DND-41 (cell line): ENCODE data around the gene TEP1.

ENCODE experiments used
- ATAC-seq: fragments of 200-7000 bp; cut with Tn5 transposase; 3 replicates; pipeline ENCODE4 v1.9.1; 2021; ENCODE audit warnings: low read depth; ENCODE audit not compliant: insufficient read depth
- DNase-seq: peaks from one replicate; pipeline ENCODE4 v3.0.0-alpha.2; 2020
- H2AFZ ChIP-seq: 2 replicates; pipeline ENCODE4 v1.6.0; 2012; ENCODE audit warnings: low read depth, low read length
- H3K27ac ChIP-seq: 2 replicates; pipeline ENCODE4 v1.5.1; 2012; ENCODE audit warnings: low read length, inconsistent platforms
- H3K27me3 ChIP-seq: fragments of 200-600 bp; sonication (generic); 2 replicates; pipeline ENCODE4 v1.6.0; 2012; ENCODE audit warnings: low read length, mild to moderate bottlenecking, inconsistent platforms; ENCODE audit not compliant: insufficient read depth, poor library complexity
- H3K36me3 ChIP-seq: 2 replicates; pipeline ENCODE4 v1.5.1; 2012; ENCODE audit warnings: low read length, inconsistent platforms; ENCODE audit not compliant: insufficient read depth
- H3K4me1 ChIP-seq: 2 replicates; pipeline ENCODE4 v1.5.1; 2012; ENCODE audit warnings: mild to moderate bottlenecking, low read length; ENCODE audit not compliant: insufficient read depth
- H3K4me2 ChIP-seq: 2 replicates; pipeline ENCODE4 v1.6.0; 2012; ENCODE audit warnings: mild to moderate bottlenecking, moderate library complexity, low read length, inconsistent platforms; ENCODE audit not compliant: insufficient read depth
- H3K4me3 ChIP-seq, 2 experiments: fragments of 200-600 bp in 1 of 2; shearing (Covaris generic) in 1 of 2; 2 replicates each; pipeline ENCODE4 v1.5.1; 2012 to 2016; ENCODE audit warnings: inconsistent platforms in 2 of 2, low read length in 2 of 2, mild to moderate bottlenecking in 2 of 2, low read depth in 1 of 2, moderate library complexity in 1 of 2
- H3K79me2 ChIP-seq: 2 replicates; pipeline ENCODE4 v1.6.0; 2012; ENCODE audit warnings: low read length, inconsistent platforms; ENCODE audit not compliant: insufficient read depth
- H3K9ac ChIP-seq: 2 replicates; pipeline ENCODE4 v1.6.0; 2012; ENCODE audit warnings: low read depth, mild to moderate bottlenecking, inconsistent platforms, low read length, moderate library complexity
- H3K9me3 ChIP-seq: 2 replicates; pipeline ENCODE4 v1.5.1; 2012; ENCODE audit warnings: low read length, moderate library complexity, mild to moderate bottlenecking, inconsistent platforms; ENCODE audit not compliant: insufficient read depth, severe bottlenecking
- H4K20me1 ChIP-seq: 2 replicates; pipeline ENCODE4 v1.6.0; 2012; ENCODE audit warnings: low read length; ENCODE audit not compliant: insufficient read depth
- EZH2 ChIP-seq: IDR thresholded peaks from 3 replicates; pipeline ENCODE4 v1.6.1; 2012; ENCODE audit warnings: borderline replicate concordance, low read depth, mild to moderate bottlenecking, moderate library complexity, low read length, inconsistent platforms; ENCODE audit not compliant: severe bottlenecking
- TF ChIP-seq, protein P1 (sequence below): IDR thresholded peaks from 2 replicates; pipeline ENCODE4 v1.5.1; 2012; ENCODE audit warnings: borderline replicate concordance, low read length, moderate library complexity, mild to moderate bottlenecking; ENCODE audit not compliant: poor library complexity, severe bottlenecking; ENCODE audit errors: extremely low read depth

The TEP1 gene

GRCh38 chr14:20413744-20414082, 412 bp upstream of the TEP1 start:
- Histone ChIP-seq H3K79me2 (peaks cover 10% of the 10 kb centered on the region), H3K27ac (peak overlapping the region; percentile 90), H4K20me1 (no peaks in the 10 kb centered on the region), H3K4me2 (peak overlapping the region; percentile 84), H3K9ac (peak overlapping the region; percentile 84), H3K4me1 (peaks cover 38% of the 10 kb centered on the region), H3K27me3 (no peaks in the 10 kb centered on the region), H3K36me3 (no peaks in the 10 kb centered on the region), H2AFZ (peak overlapping the region; percentile 97), H3K9me3 (no peaks in the 10 kb centered on the region), H3K4me3 (peak overlapping the region; percentile 59 to 98)
- DNase-seq = peak; percentile 47
- no peak for TF ChIP-seq EZH2
- ATAC-seq = peak; percentile 46

DNA sequence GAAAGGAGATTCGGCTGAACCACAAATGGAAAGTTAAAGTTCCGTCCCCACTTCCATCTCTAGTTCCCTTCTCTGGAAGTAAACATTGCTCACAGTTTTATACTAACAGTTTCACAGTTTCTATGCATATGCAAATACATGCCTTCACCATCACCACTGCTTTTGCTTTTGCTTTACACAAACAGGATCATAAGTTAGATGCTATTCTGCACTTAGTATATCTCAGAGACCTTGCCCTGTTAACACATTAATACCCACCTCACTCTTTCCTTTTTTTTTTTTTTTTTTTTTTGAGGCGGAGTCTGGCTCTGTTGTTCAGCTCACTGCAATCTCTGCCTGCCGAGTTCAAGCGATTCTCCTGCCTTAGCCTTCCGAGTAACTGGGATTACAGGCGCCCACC, 890 bp downstream of the TEP1 start:
- DNase-seq (no peak), ATAC-seq (no peak)
- H3K36me3 ChIP-seq = peaks cover 11% of the 10 kb centered on the region
- H3K27ac ChIP-seq = peak overlapping the region; percentile 29; the same call in 1 of the 2 replicates
- peak overlapping the region; percentile 97 for H2AFZ ChIP-seq
- no peaks in the 10 kb centered on the region for H3K27me3 ChIP-seq
- peak overlapping the region; percentile 59 to 98; a peak in 3 of 4 replicates for H3K4me3 ChIP-seq
- peaks cover 10% of the 10 kb centered on the region for H3K79me2 ChIP-seq
- no peaks in the 10 kb centered on the region for H3K9me3 ChIP-seq
- H3K4me2 ChIP-seq = peak overlapping the region; percentile 84
- H4K20me1 ChIP-seq = no peaks in the 10 kb centered on the region
- H3K4me1 ChIP-seq = peaks cover 38% of the 10 kb centered on the region
- TF ChIP-seq, protein P1, sequence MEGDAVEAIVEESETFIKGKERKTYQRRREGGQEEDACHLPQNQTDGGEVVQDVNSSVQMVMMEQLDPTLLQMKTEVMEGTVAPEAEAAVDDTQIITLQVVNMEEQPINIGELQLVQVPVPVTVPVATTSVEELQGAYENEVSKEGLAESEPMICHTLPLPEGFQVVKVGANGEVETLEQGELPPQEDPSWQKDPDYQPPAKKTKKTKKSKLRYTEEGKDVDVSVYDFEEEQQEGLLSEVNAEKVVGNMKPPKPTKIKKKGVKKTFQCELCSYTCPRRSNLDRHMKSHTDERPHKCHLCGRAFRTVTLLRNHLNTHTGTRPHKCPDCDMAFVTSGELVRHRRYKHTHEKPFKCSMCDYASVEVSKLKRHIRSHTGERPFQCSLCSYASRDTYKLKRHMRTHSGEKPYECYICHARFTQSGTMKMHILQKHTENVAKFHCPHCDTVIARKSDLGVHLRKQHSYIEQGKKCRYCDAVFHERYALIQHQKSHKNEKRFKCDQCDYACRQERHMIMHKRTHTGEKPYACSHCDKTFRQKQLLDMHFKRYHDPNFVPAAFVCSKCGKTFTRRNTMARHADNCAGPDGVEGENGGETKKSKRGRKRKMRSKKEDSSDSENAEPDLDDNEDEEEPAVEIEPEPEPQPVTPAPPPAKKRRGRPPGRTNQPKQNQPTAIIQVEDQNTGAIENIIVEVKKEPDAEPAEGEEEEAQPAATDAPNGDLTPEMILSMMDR = no peak
- no peak for TF ChIP-seq EZH2
- peak overlapping the region; percentile 84 for H3K9ac ChIP-seq

- no peaks in the 10 kb centered on the region for H3K27me3 ChIP-seq
- H3K27ac ChIP-seq = no peak overlapping the region
- H3K4me3 ChIP-seq = no peak overlapping the region
- peaks cover 40% of the 10 kb centered on the region for H3K36me3 ChIP-seq
- H3K9ac ChIP-seq = no peak overlapping the region
- H3K4me1 ChIP-seq = peaks cover 25% of the 10 kb centered on the region
- H2AFZ ChIP-seq = no peak overlapping the region
- DNase-seq (no peak), ATAC-seq (no peak)
- H3K9me3 ChIP-seq = no peaks in the 10 kb centered on the region
- H3K4me2 ChIP-seq = no peak overlapping the region
- peaks cover 10% of the 10 kb centered on the region for H3K79me2 ChIP-seq
- TF ChIP-seq EZH2 = no peak
- TF ChIP-seq, protein P1 = no peak
- no peaks in the 10 kb centered on the region for H4K20me1 ChIP-seq
These were observed 4.1 kb downstream of the TEP1 start for GRCh38 chr14:20409226-20409625.

GRCh38 chr14:20403521-20403920, 9.8 kb downstream of the TEP1 start:
- Histone ChIP-seq H3K9me3 (no peaks in the 10 kb centered on the region), H3K27me3 (no peaks in the 10 kb centered on the region), H3K4me3 (no peak overlapping the region), H3K36me3 (peaks cover 76% of the 10 kb centered on the region), H2AFZ (no peak overlapping the region), H3K4me1 (no peaks in the 10 kb centered on the region), H3K79me2 (no peaks in the 10 kb centered on the region), H3K27ac (no peak overlapping the region), H3K9ac (no peak overlapping the region), H4K20me1 (no peaks in the 10 kb centered on the region), H3K4me2 (no peak overlapping the region)
- no peak for DNase-seq
- no peak for TF ChIP-seq EZH2
- TF ChIP-seq, protein P1 = no peak
- no peak for ATAC-seq
